Lower leg skin (tissue), 3 donors: ENCODE data around the gene IL12RB2.

ENCODE experiments used
- CTCF ChIP-seq, 3 donors: fragments of 450-650 bp; IDR thresholded peaks; one replicate each; pipeline ENCODE4 v1.5.1; 2016; ENCODE audit warnings: antibody characterized with exemption in 3 of 3, mild to moderate bottlenecking in 3 of 3, moderate library complexity in 2 of 3
- POLR2A ChIP-seq, 2 donors: fragments of 450-650 bp; IDR thresholded peaks; one replicate each; pipeline ENCODE4 v1.6.1; 2016 to 2017; ENCODE audit warnings: antibody characterized with exemption in 2 of 2, mild to moderate bottlenecking in 1 of 2, moderate library complexity in 1 of 2

- TF ChIP-seq CTCF (IDR thresholded peaks at IDR 0.05) = no peak
- no peak for TF ChIP-seq POLR2A (IDR thresholded peaks at IDR 0.05)
Measured at GRCh38 chr1:67264152-67264551, 43.5 kb upstream of the IL12RB2 start.
